ENCODE results near the gene TMEM259.

GRCh38 chr19:1019616-1019961 is 1.3 kb downstream of the TMEM259 start:
- TF ChIP-seq POLR2A (IDR thresholded peaks at IDR 0.05) (no peak), POLR2AphosphoS5 (IDR thresholded peaks at IDR 0.05) (no peak)

All from gastroesophageal sphincter (tissue), 2 donors.